Cardiac septum (tissue), 1 donor: ENCODE results near the gene MMEL1. TPM values are rescaled to one million over a fixed set of nuclear protein-coding genes. Genes with fewer than 3 reads are reported as not detected.

Experiments
- DNase-seq: peaks from one replicate; pipeline ENCODE4 v3.0.0-alpha.2; 2020; ENCODE audit warnings: low spot score
- intact Hi-C: fragments of 100-400 bp; cut with DNase I; formaldehyde crosslinking; loops from one replicate; pipeline ENCODE4 v1.14.0; 2022
- total RNA-seq: library from RNA; stranded (reverse); fragmentation: NEBNext Ultra II Directional; extraction: Animal tissue kit (Norgen Biotek cat#: 25700); gene quantifications from one replicate; pipeline ENCODE4 v1.2.1, GENCODE V29; 2021
- donor health status: DM: no; HTN: no; CAD: no.

MMEL1 gene
- total RNA-seq, 1 donor from 2014 or later: not detected

GRCh38 chr1:2609319-2610035, 23.3 kb downstream of the MMEL1 start:
- intact Hi-C loops: no loop called here
- DNase-seq: peak; percentile 66

GRCh38 chr1:2607641-2608091, 25.1 kb downstream of the MMEL1 start:
- DNase-seq: peak; percentile 64
- intact Hi-C loops: no loop called here

GRCh38 chr1:2606881-2607621, 25.8 kb downstream of the MMEL1 start:
- DNase-seq: peak; percentile 70
- intact Hi-C loops: no loop called here

GRCh38 chr1:2606396-2606880, 26.4 kb downstream of the MMEL1 start:
- intact Hi-C loops: no loop called here
- DNase-seq: peak; percentile 33

GRCh38 chr1:2605509-2606395, 27.1 kb downstream of the MMEL1 start:
- intact Hi-C loops: no loop called here
- peak; percentile 55 for DNase-seq

GRCh38 chr1:2604844-2605508, 27.8 kb downstream of the MMEL1 start:
- intact Hi-C loops: no loop called here
- DNase-seq: peak; percentile 44

- intact Hi-C loops: no loop called here
- DNase-seq: peak; percentile 60
These were observed 28.5 kb downstream of the MMEL1 start for GRCh38 chr1:2604156-2604843.

GRCh38 chr1:2603521-2604155, 29.2 kb downstream of the MMEL1 start:
- intact Hi-C loops: no loop called here
- DNase-seq: peak; percentile 74

GRCh38 chr1:2602866-2603520, 29.8 kb downstream of the MMEL1 start:
- intact Hi-C loops: no loop called here
- DNase-seq: peak; percentile 54

GRCh38 chr1:2602311-2602835, 30.4 kb downstream of the MMEL1 start:
- DNase-seq: peak; percentile 44
- intact Hi-C loops: no loop called here

GRCh38 chr1:2601721-2602303, 31.0 kb downstream of the MMEL1 start:
- peak; percentile 44 for DNase-seq

GRCh38 chr1:2598329-2598931, 34.4 kb downstream of the MMEL1 start:
- peak; percentile 6 for DNase-seq
- intact Hi-C loops: no loop called here

More at GRCh38 chr1:2601721-2602303, 31.0 kb downstream of the MMEL1 start:
- intact Hi-C loops: no loop called here

GRCh38 chr1:2597441-2598328, 35.1 kb downstream of the MMEL1 start:
- peak; percentile 57 for DNase-seq
- intact Hi-C loops: no loop called here

GRCh38 chr1:2596530-2597333, 36.1 kb downstream of the MMEL1 start:
- peak; percentile 6 for DNase-seq
- intact Hi-C loops: no loop called here
